Sigmoid colon (tissue), 7 donors: ENCODE data around the gene SCUBE3. TPM values are rescaled to one million over a fixed set of nuclear protein-coding genes. Genes with fewer than 3 reads are reported as not detected.

Source experiments
- DNase-seq: peaks from one replicate; pipeline ENCODE4 v3.0.0-alpha.2; 2019
- H3K27ac ChIP-seq, 4 donors: fragments of 200-600 bp; sonication (generic); one replicate each; pipeline ENCODE4 v1.5.1; 2016 to 2019; ENCODE audit warnings: mild to moderate bottlenecking in 1 of 4
- H3K27me3 ChIP-seq, 3 donors: fragments of 200-600 bp; sonication (generic); one replicate each; pipeline ENCODE4 v1.5.1; 2019; ENCODE audit warnings: mild to moderate bottlenecking in 1 of 3
- H3K36me3 ChIP-seq, 4 donors: fragments of 200-600 bp; sonication (generic); one replicate each; pipeline ENCODE4 v1.5.1; 2016 to 2019
- H3K4me1 ChIP-seq, 4 donors: fragments of 200-600 bp; sonication (generic); one replicate each; pipeline ENCODE4 v1.5.1; 2017 to 2019
- H3K4me3 ChIP-seq, 4 donors: fragments of 200-600 bp; sonication (generic); one replicate each; pipeline ENCODE4 v1.5.1; 2017 to 2019; ENCODE audit warnings: mild to moderate bottlenecking in 2 of 4, moderate library complexity in 1 of 4
- H3K9me3 ChIP-seq, 4 donors: fragments of 200-600 bp in 3 of 4; sonication (generic) in 3 of 4; one replicate each; pipeline versions ENCODE4 v1.5.1 to v1.6.1; 2013 to 2019
- CTCF ChIP-seq, 4 experiments: fragments of 450-650 bp in 3 of 4; fragments of 200-600 bp in 1 of 4; IDR thresholded peaks; one replicate each; pipeline ENCODE4 v1.5.1; 2016 to 2019; ENCODE audit warnings: antibody characterized with exemption in 4 of 4, mild to moderate bottlenecking in 3 of 4, moderate library complexity in 2 of 4
- EP300 ChIP-seq, 4 donors: sonication (generic); formaldehyde crosslinking; IDR thresholded peaks; one replicate each; pipeline ENCODE4 v1.6.1; 2017; ENCODE audit warnings: antibody characterized with exemption in 4 of 4
- POLR2A ChIP-seq, 2 donors: fragments of 450-650 bp; IDR thresholded peaks; one replicate each; pipeline ENCODE4 v1.6.1; 2016; ENCODE audit warnings: antibody characterized with exemption in 2 of 2, mild to moderate bottlenecking in 2 of 2, moderate library complexity in 2 of 2
- POLR2AphosphoS5 ChIP-seq, 4 donors: sonication (generic); formaldehyde crosslinking; IDR thresholded peaks; one replicate each; pipeline ENCODE4 v1.6.1; 2017; ENCODE audit warnings: antibody characterized with exemption in 4 of 4
- WGBS, 2 donors: extraction: QIAGEN DNeasy Blood & Tissue Kit; methylation state at CpG; one replicate each; pipeline ENCODE4 v1.1.7; 2013; 5-methylcytosine and 5-hydroxymethylcytosine counted together
- intact Hi-C: fragments of 100-400 bp; cut with DNase I; formaldehyde crosslinking; loops from one replicate; pipeline ENCODE4 v1.15.1; 2023
- polyA plus RNA-seq, 3 donors: library from polyadenylated mRNA; stranded (reverse); fragments of 200-250 nt; gene quantifications; one replicate each; pipeline ENCODE4 v1.2.3, GENCODE V29; 2013
- total RNA-seq, 4 donors: library from RNA; depleted of rRNA; stranded (reverse); fragments of >200 nt; gene quantifications; one replicate each; pipeline ENCODE4 v1.1.0, GENCODE V29; 2016
- donor health status: healthy with polysubstance abuse.
- donor health status: Bipolar disorder and iron deficiency.
- donor health status: healthy.

SCUBE3 gene
- total and polyA plus RNA-seq, 7 donors, result 0.29 to 12.7 (median 4.9) TPM; not detected in 2

DNA sequence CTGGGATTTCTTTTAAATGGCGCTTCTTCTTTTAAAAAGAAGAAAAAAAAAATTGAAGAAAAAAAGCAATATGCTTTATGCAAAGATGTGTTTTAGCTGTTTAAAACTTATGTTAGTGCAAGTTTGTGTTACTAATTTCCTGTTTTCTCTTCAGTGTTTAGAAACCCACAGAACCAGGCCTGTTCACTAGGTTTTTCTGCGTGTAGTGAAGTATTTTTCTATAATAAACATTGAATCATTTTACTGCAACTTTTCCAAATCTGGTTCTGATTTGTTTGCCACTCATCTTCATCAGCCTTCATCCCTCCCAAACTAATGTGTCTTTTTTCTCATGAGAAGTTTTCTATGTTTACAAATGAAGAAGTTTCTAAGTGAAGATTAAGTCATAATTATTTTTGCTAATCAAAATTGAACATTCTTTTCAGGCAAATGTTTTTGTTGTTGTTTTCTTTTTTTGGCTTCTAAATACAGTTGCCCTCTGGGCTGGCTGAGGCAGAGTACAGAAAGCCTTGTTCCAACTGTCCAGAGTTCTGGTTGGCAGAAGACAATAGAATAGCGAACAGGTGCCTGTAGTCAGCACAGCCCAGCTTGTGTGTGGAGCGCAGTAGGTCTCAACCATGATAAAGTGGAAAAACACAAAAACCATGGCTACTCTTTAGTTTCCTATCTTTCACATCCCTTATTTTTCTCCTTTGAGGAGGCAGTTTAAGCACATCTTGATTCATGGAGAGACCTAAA, 60.2 kb downstream of the SCUBE3 start:
- intact Hi-C loops, result no loop called here
- no peak overlapping the region for H3K4me3 ChIP-seq
- TF ChIP-seq POLR2AphosphoS5 (IDR thresholded peaks at IDR 0.05), result no peak
- no peak for TF ChIP-seq POLR2A (IDR thresholded peaks at IDR 0.05)
- 89 to 90% methylated on average over 4 of the region's 4 CpGs for WGBS, 2 donors
- H3K4me1 ChIP-seq, result peaks cover 0 to 13% (median 11%) of the 10 kb centered on the region in 4 donors
- no peaks in the 10 kb centered on the region for H3K9me3 ChIP-seq
- no peak overlapping the region for H3K27ac ChIP-seq
- DNase-seq, result no peak
- no peaks in the 10 kb centered on the region for H3K36me3 ChIP-seq
- H3K27me3 ChIP-seq, result no peaks in the 10 kb centered on the region

- no peaks in the 10 kb centered on the region for H3K9me3 ChIP-seq
- peak overlapping the region in 2 of 4 donors; percentile 9 to 18 for H3K27ac ChIP-seq
- H3K36me3 ChIP-seq, result no peaks in the 10 kb centered on the region
- H3K4me3 ChIP-seq, result no peak overlapping the region
- intact Hi-C loops, result no loop called here
- no peaks in the 10 kb centered on the region for H3K27me3 ChIP-seq
- whole genome bisulfite sequencing, 2 donors, result 83 to 90% methylated on average over 4 of the region's 4 CpGs
- H3K4me1 ChIP-seq, result peaks cover 0 to 13% (median 11%) of the 10 kb centered on the region in 4 donors
- DNase-seq, result no peak
- no peak for TF ChIP-seq POLR2AphosphoS5 (IDR thresholded peaks at IDR 0.05)
- no peak for TF ChIP-seq EP300 (IDR thresholded peaks at IDR 0.05)
- no peak for TF ChIP-seq POLR2A (IDR thresholded peaks at IDR 0.05)
- TF ChIP-seq CTCF (IDR thresholded peaks at IDR 0.05), result no peak
Measured at GRCh38 chr6:35275744-35276260, 62.0 kb downstream of the SCUBE3 start.

DNA sequence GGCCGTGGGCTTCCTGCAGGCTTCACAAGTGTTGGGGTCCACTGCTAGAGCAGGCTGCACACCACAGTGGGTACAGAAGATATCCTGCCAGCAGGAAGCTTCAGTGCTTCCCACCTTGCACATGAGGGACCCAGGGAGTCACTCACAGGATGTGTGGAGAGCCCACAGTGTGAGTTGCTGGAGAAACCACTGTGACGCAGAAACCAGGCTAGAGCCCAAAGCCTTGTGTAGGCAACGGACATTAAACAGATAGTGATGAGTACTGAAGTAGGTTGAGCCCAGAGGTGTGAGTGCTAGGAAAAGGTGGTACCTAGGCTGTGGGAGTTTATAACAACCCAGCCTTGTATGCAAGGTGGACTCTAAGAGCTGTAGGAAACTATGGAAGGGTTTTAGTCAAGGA, 65.0 kb downstream of the SCUBE3 start:
- TF ChIP-seq POLR2A (IDR thresholded peaks at IDR 0.05) (no peak), EP300 (IDR thresholded peaks at IDR 0.05) (no peak), POLR2AphosphoS5 (IDR thresholded peaks at IDR 0.05) (no peak), CTCF (IDR thresholded peaks at IDR 0.05) (no peak)
- intact Hi-C loops, result no loop called here
- H3K27me3 ChIP-seq, result no peaks in the 10 kb centered on the region
- DNase-seq, result no peak
- no peak overlapping the region for H3K27ac ChIP-seq
- WGBS, 2 donors, result 93 to 95% methylated on average over 3 of the region's 3 CpGs
- no peaks in the 10 kb centered on the region for H3K9me3 ChIP-seq
- peaks cover 15 to 29% (median 20%) of the 10 kb centered on the region in 4 donors for H3K36me3 ChIP-seq
- peaks cover 0 to 13% (median 11%) of the 10 kb centered on the region in 4 donors for H3K4me1 ChIP-seq
- no peak overlapping the region for H3K4me3 ChIP-seq

DNA sequence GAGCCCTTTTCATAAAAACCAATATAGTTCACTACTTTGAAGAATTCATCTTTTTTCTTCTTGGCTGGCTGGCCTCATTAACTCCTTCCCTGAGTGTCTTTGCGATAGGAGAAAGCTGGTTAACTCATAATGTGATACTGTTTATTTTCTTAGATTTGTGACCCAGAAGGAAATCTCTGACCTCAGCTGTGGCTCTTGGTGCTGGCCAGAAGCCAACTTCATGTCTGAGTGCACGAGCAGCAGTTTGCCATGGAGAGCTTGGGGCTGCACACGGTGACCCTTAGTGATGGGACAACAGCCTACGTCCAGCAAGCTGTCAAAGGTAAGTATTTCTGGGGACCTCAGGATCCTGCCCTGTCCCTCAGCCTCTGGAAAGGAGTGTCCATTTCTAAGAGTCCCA, 67.1 kb downstream of the SCUBE3 start:
- H3K9me3 ChIP-seq, result no peaks in the 10 kb centered on the region
- H3K4me3 ChIP-seq, result no peak overlapping the region
- peak; percentile 63 for DNase-seq
- TF ChIP-seq POLR2A (IDR thresholded peaks at IDR 0.05) (no peak), EP300 (IDR thresholded peaks at IDR 0.05) (no peak), POLR2AphosphoS5 (IDR thresholded peaks at IDR 0.05) (no peak), CTCF (IDR thresholded peaks at IDR 0.05) (no peak)
- H3K4me1 ChIP-seq, result no peaks in the 10 kb centered on the region
- H3K27me3 ChIP-seq, result no peaks in the 10 kb centered on the region
- 66 to 76% methylated on average over 4 of the region's 4 CpGs for WGBS, 2 donors
- intact Hi-C loops, result no loop called here
- H3K27ac ChIP-seq, result no peak overlapping the region
- peaks cover 16 to 51% (median 33%) of the 10 kb centered on the region in 4 donors for H3K36me3 ChIP-seq

- peaks cover 28 to 67% (median 45%) of the 10 kb centered on the region in 4 donors for H3K36me3 ChIP-seq
- H3K27ac ChIP-seq, result no peak overlapping the region
- 90 to 91% methylated on average over 2 of the region's 2 CpGs for WGBS, 2 donors
- no peak for TF ChIP-seq CTCF (IDR thresholded peaks at IDR 0.05)
- TF ChIP-seq POLR2A (IDR thresholded peaks at IDR 0.05), result no peak
- no peak for TF ChIP-seq POLR2AphosphoS5 (IDR thresholded peaks at IDR 0.05)
- TF ChIP-seq EP300 (IDR thresholded peaks at IDR 0.05), result no peak
- intact Hi-C loops, result no loop called here
- DNase-seq, result no peak
- H3K4me3 ChIP-seq, result no peak overlapping the region
- no peaks in the 10 kb centered on the region for H3K27me3 ChIP-seq
- H3K9me3 ChIP-seq, result no peaks in the 10 kb centered on the region
- H3K4me1 ChIP-seq, result no peaks in the 10 kb centered on the region
Measured at GRCh38 chr6:35282472-35282871, 68.7 kb downstream of the SCUBE3 start.
